Glutamatergic neuron (in vitro differentiated cells): ENCODE results near the gene PTPN11. TPM values are rescaled to one million over a fixed set of nuclear protein-coding genes. Genes with fewer than 3 reads are reported as not detected.

Experiments
- DNase-seq: peaks from one replicate; pipeline ENCODE4 v3.0.0; 2022
- H3K27ac Mint-ChIP-seq: one replicate; pipeline ENCODE4 v1.8.0; 2020; ENCODE audit warnings: mild to moderate bottlenecking, mixed read lengths, inconsistent platforms; ENCODE audit not compliant: unreplicated experiment
- H3K27me3 Mint-ChIP-seq: one replicate; pipeline ENCODE4 v1.8.0; 2020; ENCODE audit warnings: mild to moderate bottlenecking, moderate library complexity, mixed read lengths, inconsistent platforms; ENCODE audit not compliant: unreplicated experiment
- H3K36me3 Mint-ChIP-seq: one replicate; pipeline ENCODE4 v1.8.0; 2020; ENCODE audit warnings: mild to moderate bottlenecking, mixed read lengths, inconsistent platforms; ENCODE audit not compliant: unreplicated experiment
- H3K4me1 Mint-ChIP-seq: one replicate; pipeline ENCODE4 v1.8.0; 2020; ENCODE audit warnings: mild to moderate bottlenecking, low read depth, mixed read lengths, inconsistent platforms; ENCODE audit not compliant: unreplicated experiment
- H3K4me3 Mint-ChIP-seq: one replicate; pipeline ENCODE4 v1.8.0; 2020; ENCODE audit warnings: mild to moderate bottlenecking, mixed read lengths, inconsistent platforms; ENCODE audit not compliant: unreplicated experiment
- H3K9me3 Mint-ChIP-seq: one replicate; pipeline ENCODE4 v1.8.0; 2020; ENCODE audit warnings: mild to moderate bottlenecking, moderate library complexity, mixed read lengths, inconsistent platforms; ENCODE audit not compliant: unreplicated experiment
- total RNA-seq: library from RNA; stranded (reverse); fragmentation: NEBNext Ultra II Directional; extraction: Animal tissue kit (Norgen Biotek cat#: 25700); gene quantifications from one replicate; pipeline ENCODE4 v1.2.1, GENCODE V29; 2021; ENCODE audit not compliant: unreplicated experiment
- TF ChIP-seq, protein P1 (sequence below): fragments of 200-600 bp; sonication (generic); IDR thresholded peaks from one replicate; pipeline ENCODE4 v1.5.0; 2021; ENCODE audit not compliant: partially characterized antibody, unreplicated experiment

PTPN11 gene
- total RNA-seq, 1 donor from 2014 or later, result 68.7 TPM

DNA sequence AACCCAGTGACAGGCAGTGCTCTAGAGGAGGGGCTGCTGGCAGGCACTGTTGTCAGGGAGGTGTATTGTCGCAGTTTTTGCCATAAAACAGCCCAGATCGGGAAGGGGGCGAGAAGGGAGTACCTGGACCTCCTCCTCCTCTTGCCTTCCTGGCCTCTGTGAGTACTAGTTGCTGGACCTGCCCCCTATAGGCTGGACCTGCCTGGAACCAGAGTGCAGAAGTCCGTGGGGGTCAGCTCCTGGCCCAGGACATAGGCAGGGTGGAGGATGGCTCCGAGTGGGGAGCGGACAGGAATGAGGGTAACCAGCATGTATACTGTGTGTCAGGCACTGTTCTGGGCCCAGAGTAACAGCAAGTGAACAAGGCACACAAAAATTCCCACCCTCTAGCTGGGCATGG is 116.3 kb downstream of the PTPN11 start:
- Mint-ChIP-seq H3K36me3 (no peaks in the 10 kb centered on the region), H3K9me3 (peaks cover 1% of the 10 kb centered on the region), H3K4me3 (no peak overlapping the region), H3K27ac (no peak overlapping the region), H3K4me1 (peaks cover 7% of the 10 kb centered on the region), H3K27me3 (no peaks in the 10 kb centered on the region)
- DNase-seq, result no peak
- TF ChIP-seq, protein P1, sequence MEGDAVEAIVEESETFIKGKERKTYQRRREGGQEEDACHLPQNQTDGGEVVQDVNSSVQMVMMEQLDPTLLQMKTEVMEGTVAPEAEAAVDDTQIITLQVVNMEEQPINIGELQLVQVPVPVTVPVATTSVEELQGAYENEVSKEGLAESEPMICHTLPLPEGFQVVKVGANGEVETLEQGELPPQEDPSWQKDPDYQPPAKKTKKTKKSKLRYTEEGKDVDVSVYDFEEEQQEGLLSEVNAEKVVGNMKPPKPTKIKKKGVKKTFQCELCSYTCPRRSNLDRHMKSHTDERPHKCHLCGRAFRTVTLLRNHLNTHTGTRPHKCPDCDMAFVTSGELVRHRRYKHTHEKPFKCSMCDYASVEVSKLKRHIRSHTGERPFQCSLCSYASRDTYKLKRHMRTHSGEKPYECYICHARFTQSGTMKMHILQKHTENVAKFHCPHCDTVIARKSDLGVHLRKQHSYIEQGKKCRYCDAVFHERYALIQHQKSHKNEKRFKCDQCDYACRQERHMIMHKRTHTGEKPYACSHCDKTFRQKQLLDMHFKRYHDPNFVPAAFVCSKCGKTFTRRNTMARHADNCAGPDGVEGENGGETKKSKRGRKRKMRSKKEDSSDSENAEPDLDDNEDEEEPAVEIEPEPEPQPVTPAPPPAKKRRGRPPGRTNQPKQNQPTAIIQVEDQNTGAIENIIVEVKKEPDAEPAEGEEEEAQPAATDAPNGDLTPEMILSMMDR, result no peak

DNA sequence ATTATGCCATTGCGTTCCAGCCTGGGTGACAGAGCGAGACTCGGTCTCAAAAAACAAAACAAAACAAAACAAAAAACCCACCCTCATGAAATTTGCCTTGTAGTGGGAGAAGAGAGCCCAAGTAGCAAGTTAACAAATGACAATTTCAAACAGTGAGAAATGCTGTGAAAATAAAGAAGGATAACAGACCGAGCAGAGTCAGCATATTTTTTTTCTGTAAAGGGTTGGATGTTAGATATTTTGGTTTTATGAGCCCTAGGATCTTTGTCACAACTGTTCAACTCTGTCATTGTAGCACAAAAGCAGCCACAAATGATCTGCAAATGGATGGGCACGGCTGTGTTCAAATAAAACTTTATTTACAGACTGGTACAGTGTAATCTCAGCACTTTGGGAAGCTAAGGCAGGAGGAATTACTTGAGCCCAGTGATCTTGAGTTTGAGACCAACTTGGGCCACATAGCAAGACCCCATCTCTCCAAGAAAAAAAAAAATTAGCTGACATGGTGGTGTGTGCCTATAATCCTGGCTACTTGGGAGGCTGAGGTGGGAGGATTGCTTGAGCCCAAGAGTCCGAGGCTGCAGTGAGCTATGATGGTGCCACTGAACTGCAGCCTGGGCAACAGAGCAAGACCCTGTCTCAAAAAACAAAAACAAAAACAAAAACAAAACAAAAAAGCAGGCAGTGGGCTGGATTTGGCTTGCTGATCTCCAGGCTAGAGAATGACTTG is 117.1 kb downstream of the PTPN11 start:
- no peaks in the 10 kb centered on the region for H3K27me3 Mint-ChIP-seq
- H3K36me3 Mint-ChIP-seq, result no peaks in the 10 kb centered on the region
- H3K4me1 Mint-ChIP-seq, result peaks cover 7% of the 10 kb centered on the region
- DNase-seq, result no peak
- H3K4me3 Mint-ChIP-seq, result no peak overlapping the region
- no peak overlapping the region for H3K27ac Mint-ChIP-seq
- peaks cover 1% of the 10 kb centered on the region for H3K9me3 Mint-ChIP-seq
- TF ChIP-seq, protein P1, result no peak

DNA sequence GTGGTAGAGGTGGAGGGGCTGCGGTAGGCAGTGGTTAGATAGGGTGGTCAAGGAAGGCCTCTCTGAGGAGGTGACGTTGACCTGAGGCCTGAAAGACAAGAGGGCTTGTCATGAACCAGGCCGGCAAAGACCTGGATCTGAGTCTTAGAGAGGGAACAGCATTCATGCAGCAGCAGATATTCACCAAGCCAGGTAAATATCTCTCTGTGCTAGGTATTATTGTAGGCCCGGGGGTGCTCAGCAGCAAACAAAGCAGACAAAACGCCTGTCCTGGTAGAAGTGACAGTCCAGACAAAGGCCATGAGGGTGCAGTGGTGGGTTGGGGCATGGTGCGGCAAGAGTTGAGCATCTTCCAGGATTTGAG is 117.6 kb downstream of the PTPN11 start:
- TF ChIP-seq, protein P1, result no peak
- Mint-ChIP-seq H3K4me3 (no peak overlapping the region), H3K27ac (no peak overlapping the region), H3K36me3 (no peaks in the 10 kb centered on the region), H3K27me3 (no peaks in the 10 kb centered on the region), H3K9me3 (peaks cover 1% of the 10 kb centered on the region), H3K4me1 (peaks cover 7% of the 10 kb centered on the region)
- no peak for DNase-seq

DNA sequence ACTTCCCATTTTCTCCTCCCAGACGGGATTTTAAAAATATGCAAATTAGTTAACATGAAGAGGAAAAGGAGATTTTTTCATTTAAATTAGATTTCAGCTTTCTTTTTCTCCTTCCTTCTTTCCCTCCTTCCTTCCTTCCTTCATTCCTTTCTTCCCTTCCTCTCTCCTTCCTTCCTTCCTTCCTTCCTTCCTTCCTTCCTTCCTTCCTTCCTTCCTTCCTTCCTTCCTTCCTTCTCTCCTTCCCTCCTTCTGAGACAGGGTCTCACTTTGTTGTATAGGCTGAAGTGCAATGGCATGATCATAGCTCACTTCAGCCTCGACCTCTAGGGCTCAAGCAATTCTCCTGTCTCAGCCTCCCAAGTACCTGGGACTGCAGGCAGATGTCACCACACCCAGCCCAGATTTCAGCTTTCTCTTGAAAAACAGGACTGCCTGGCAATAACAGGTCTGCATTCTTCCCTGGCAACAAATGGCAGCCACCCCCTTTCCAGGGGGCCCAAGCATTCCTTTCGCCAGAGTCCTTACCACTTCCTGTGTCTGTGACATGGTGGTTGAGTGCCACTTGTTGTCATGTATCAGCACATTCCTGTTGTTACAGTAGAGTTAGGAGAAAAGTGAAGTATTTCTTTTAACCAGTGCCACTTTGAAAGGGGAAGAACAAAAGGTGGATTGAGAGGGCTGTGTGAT is 119.1 kb downstream of the PTPN11 start:
- H3K4me1 Mint-ChIP-seq, result peaks cover 7% of the 10 kb centered on the region
- H3K9me3 Mint-ChIP-seq, result peaks cover 1% of the 10 kb centered on the region
- H3K4me3 Mint-ChIP-seq, result no peak overlapping the region
- DNase-seq, result no peak
- H3K27me3 Mint-ChIP-seq, result peaks cover 2% of the 10 kb centered on the region
- no peaks in the 10 kb centered on the region for H3K36me3 Mint-ChIP-seq
- no peak overlapping the region for H3K27ac Mint-ChIP-seq
- TF ChIP-seq, protein P1, result no peak

DNA sequence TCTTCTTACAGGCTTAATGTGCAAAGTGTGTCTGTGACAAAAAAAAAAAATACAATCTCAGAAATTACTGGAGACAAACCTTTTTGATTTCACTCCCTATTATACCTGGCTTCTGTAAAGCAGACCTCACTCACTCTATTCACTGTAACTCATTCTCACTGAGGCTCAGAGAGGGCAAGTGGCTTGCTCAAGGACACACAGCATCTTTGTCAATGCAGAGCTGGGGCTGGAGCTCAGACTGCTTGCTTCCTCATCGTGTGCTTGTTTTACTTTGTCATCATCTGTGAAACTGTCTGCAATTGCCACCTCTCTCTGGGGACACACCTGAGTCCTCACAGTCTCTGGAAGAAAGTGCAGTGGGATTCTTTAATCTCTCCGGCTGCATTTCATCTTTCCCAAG is 120.0 kb downstream of the PTPN11 start:
- Mint-ChIP-seq H3K4me1 (peaks cover 7% of the 10 kb centered on the region), H3K27me3 (peaks cover 2% of the 10 kb centered on the region), H3K4me3 (no peak overlapping the region), H3K9me3 (peaks cover 1% of the 10 kb centered on the region), H3K27ac (no peak overlapping the region), H3K36me3 (no peaks in the 10 kb centered on the region)
- no peak for DNase-seq
- TF ChIP-seq, protein P1, result no peak
